Esophagus muscularis mucosa (tissue), 4 donors: ENCODE results near the gene ADH7.

Experiments used
- CTCF ChIP-seq, 3 experiments: fragments of 200-600 bp in 2 of 3; fragments of 450-650 bp in 1 of 3; sonication (generic) in 2 of 3; IDR thresholded peaks; one replicate each; pipeline ENCODE4 v1.5.1; 2017 to 2019; ENCODE audit warnings: antibody characterized with exemption in 3 of 3, mild to moderate bottlenecking in 2 of 3, moderate library complexity in 1 of 3
- EP300 ChIP-seq: sonication (generic); formaldehyde crosslinking; IDR thresholded peaks from one replicate; pipeline ENCODE4 v1.6.1; 2017; ENCODE audit warnings: antibody characterized with exemption
- POLR2A ChIP-seq: fragments of 450-650 bp; IDR thresholded peaks from one replicate; pipeline ENCODE4 v1.6.1; 2017; ENCODE audit warnings: antibody characterized with exemption, moderate library complexity, mild to moderate bottlenecking, low read depth
- POLR2AphosphoS5 ChIP-seq, 2 donors: sonication (generic); formaldehyde crosslinking; IDR thresholded peaks; one replicate each; pipeline ENCODE4 v1.6.1; 2017; ENCODE audit warnings: antibody characterized with exemption in 2 of 2

GRCh38 chr4:99400831-99401230, 34.3 kb downstream of the ADH7 start:
- TF ChIP-seq CTCF (IDR thresholded peaks at IDR 0.05): no peak
- TF ChIP-seq EP300: no peak
- no peak for TF ChIP-seq POLR2AphosphoS5 (IDR thresholded peaks at IDR 0.05)
- no peak for TF ChIP-seq POLR2A
